ENCODE measurements around the gene FMNL2. TPM values are rescaled to one million over a fixed set of nuclear protein-coding genes. Genes with fewer than 3 reads are reported as not detected.

Gene FMNL2
- total RNA-seq, 1 experiment from 2014 or later: 33.6 TPM

- POLR2A ChIA-PET: no interaction called here
- no peak for DNase-seq (ENCODE audit: low read depth, low spot score)
- Histone ChIP-seq H3K4me3 (ENCODE audit: low read depth in 2 of 2, low read length in 2 of 2) (no peak overlapping the region), H3K27ac (ENCODE audit: low read length) (peak overlapping the region; percentile 84), H3K9me3 (ENCODE audit: control insufficient read depth, insufficient read depth, low read depth, low read length) (no peaks in the 10 kb centered on the region), H3K27me3 (ENCODE audit: control insufficient read depth, insufficient read depth, low read length) (no peaks in the 10 kb centered on the region), H3K36me3 (ENCODE audit: control insufficient read depth, insufficient read depth, low read length) (no peaks in the 10 kb centered on the region), H3K4me1 (ENCODE audit: control insufficient read depth, insufficient read depth, low read length) (peaks cover 47% of the 10 kb centered on the region)
- CTCF ChIA-PET: interaction anchor here (0.6 kb wide), 1 partner anchor 9 kb away, joined by 3 read pairs; no protein-coding TSS in a partner anchor
- in situ Hi-C loops (cut with HindIII; ENCODE audit: low pct_unique_long_range_greater_than_20kb, low sequenced_read_pairs): no loop called here
- intact Hi-C loops (cut with micrococcal nuclease; ENCODE audit: unreplicated experiment): no loop called here
- TF ChIP-seq CTCF (IDR thresholded peaks at IDR 0.05): no peak
- TSS peak; percentile 80 for BruUV-seq (replicated peaks)
- no peak for ATAC-seq
These were observed 86.0 kb downstream of the FMNL2 start for GRCh38 chr2:152420936-152421335.

- H3K9me3 ChIP-seq (ENCODE audit: control insufficient read depth, insufficient read depth, low read depth, low read length): no peaks in the 10 kb centered on the region
- H3K4me3 ChIP-seq (ENCODE audit: low read depth in 2 of 2, low read length in 2 of 2): no peak overlapping the region
- peak; percentile 89 for DNase-seq (ENCODE audit: low read depth, low spot score)
- ChIA-PET POLR2A (interaction anchor here (0.6 kb wide), 1 partner anchor 268 kb away, joined by 6 read pairs; no protein-coding TSS in a partner anchor), CTCF (interaction anchor here (0.6 kb wide), 1 partner anchor 10 kb away, joined by 3 read pairs; no protein-coding TSS in a partner anchor)
- in situ Hi-C loops (cut with HindIII; ENCODE audit: low pct_unique_long_range_greater_than_20kb, low sequenced_read_pairs) (no loop called here), intact Hi-C loops (cut with micrococcal nuclease; ENCODE audit: unreplicated experiment) (no loop called here)
- TF ChIP-seq CTCF (IDR thresholded peaks at IDR 0.05): no peak
- TF ChIP-seq POLR2AphosphoS5 (IDR thresholded peaks at IDR 0.05; ENCODE audit: low read depth, low read length): peak; percentile 51; the same call in 1 of the 2 replicates
- TF ChIP-seq SIN3A (IDR thresholded peaks at IDR 0.05; ENCODE audit: borderline replicate concordance, insufficient read depth, low read depth, low read length): no peak
- peak; percentile 60 for TF ChIP-seq TCF7L2 (IDR thresholded peaks at IDR 0.05; ENCODE audit: low read depth, low read length)
- no peak for TF ChIP-seq REST (IDR thresholded peaks at IDR 0.05; ENCODE audit: insufficient read depth in 1 of 2, low read depth in 2 of 2, low read length in 1 of 2)
- peaks cover 48% of the 10 kb centered on the region for H3K4me1 ChIP-seq (ENCODE audit: control insufficient read depth, insufficient read depth, low read length)
- no peaks in the 10 kb centered on the region for H3K36me3 ChIP-seq (ENCODE audit: control insufficient read depth, insufficient read depth, low read length)
- peak overlapping the region; percentile 84 for H3K27ac ChIP-seq (ENCODE audit: low read length)
- H3K27me3 ChIP-seq (ENCODE audit: control insufficient read depth, insufficient read depth, low read length): no peaks in the 10 kb centered on the region
- ATAC-seq: peak; percentile 93
- no TSS peak for BruUV-seq (replicated peaks)
These were observed 86.8 kb downstream of the FMNL2 start for GRCh38 chr2:152421521-152422370.

Data from Panc1 (cell line).